Psoas muscle (tissue), 8 donors: ENCODE measurements around the gene WWOX. TPM values are rescaled to one million over a fixed set of nuclear protein-coding genes. Genes with fewer than 3 reads are reported as not detected.

Experiments
- ATAC-seq, 4 donors: fragments of 200-7000 bp; cut with Tn5 transposase; one replicate each; pipeline ENCODE4 v1.9.1; 2020; ENCODE audit warnings: moderate library complexity in 3 of 4, mild to moderate bottlenecking in 2 of 4
- DNase-seq, 2 donors: peaks; one replicate each; pipeline ENCODE4 v3.0.0-alpha.2; 2020
- H3K27ac ChIP-seq: fragments of 200-600 bp; one replicate; pipeline ENCODE4 v1.8.0; 2022
- H3K27me3 ChIP-seq, 3 donors: fragments of 200-600 bp in 1 of 3; one replicate each; pipeline versions ENCODE4 v1.6.1 to v1.8.0; 2013 to 2022; ENCODE audit warnings: low read length in 2 of 3, mild to moderate bottlenecking in 2 of 3, moderate library complexity in 1 of 3; ENCODE audit not compliant: insufficient read depth in 3 of 3
- H3K36me3 ChIP-seq, 2 donors: fragments of 200-600 bp in 1 of 2; one replicate each; pipeline versions ENCODE4 v1.6.1 to v1.8.0; 2013 to 2022; ENCODE audit warnings: low read depth in 1 of 2, mild to moderate bottlenecking in 1 of 2, moderate library complexity in 1 of 2; ENCODE audit not compliant: insufficient read depth in 1 of 2
- H3K4me1 ChIP-seq: fragments of 200-600 bp; one replicate; pipeline ENCODE4 v1.8.0; 2022
- H3K4me3 ChIP-seq: fragments of 200-600 bp; one replicate; pipeline ENCODE4 v1.8.0; 2022; ENCODE audit warnings: mild to moderate bottlenecking
- H3K9me3 ChIP-seq: fragments of 200-600 bp; one replicate; pipeline ENCODE4 v1.8.0; 2022
- CTCF ChIP-seq: fragments of 200-600 bp; IDR thresholded peaks from one replicate; pipeline ENCODE4 v1.8.0; 2022; ENCODE audit warnings: antibody characterized with exemption
- WGBS, 3 donors: extraction: QIAGEN DNeasy Blood & Tissue Kit; methylation state at CpG; one replicate each; pipeline versions ENCODE4 v1.1.6 to v1.1.7; 2013; 5-methylcytosine and 5-hydroxymethylcytosine counted together
- intact Hi-C, 2 donors: fragments of 100-400 bp; cut with DNase I; formaldehyde crosslinking; loops; one replicate each; pipeline versions ENCODE4 v1.11.0 to v1.14.2; 2022
- polyA plus RNA-seq, 3 donors: library from polyadenylated mRNA; stranded (reverse); fragments of 200-250 nt; gene quantifications; one replicate each; pipeline ENCODE4 v1.2.3, GENCODE V29; 2013
- total RNA-seq, 4 donors: library from RNA; stranded (reverse); fragmentation: NEBNext Ultra II Directional in 2 of 4; extraction: Animal tissue kit (Norgen Biotek cat#: 25700) in 2 of 4; gene quantifications; one replicate each; pipeline versions ENCODE4 v1.2.1 to v1.2.4, GENCODE V29; 2021 to 2023
- donor health status: healthy with polysubstance abuse.
- donor health status: DM: no; HTN: no; CAD: no; lungs with moderate emphysema.
- donor health status: Bipolar disorder and iron deficiency.
- donor health status: healthy.
- donor health status: DM: yes; HTN: yes; CAD: no.
- donor health status: DM: no; HTN: no; CAD: no.
- donor health status: DM: no; HTN: no; CAD: no.
- donor health status: DM: yes; HTN: yes; CAD: no.

Gene WWOX
- total and polyA plus RNA-seq, 7 donors: 3.1 to 6.6 (median 5.0) TPM

DNA sequence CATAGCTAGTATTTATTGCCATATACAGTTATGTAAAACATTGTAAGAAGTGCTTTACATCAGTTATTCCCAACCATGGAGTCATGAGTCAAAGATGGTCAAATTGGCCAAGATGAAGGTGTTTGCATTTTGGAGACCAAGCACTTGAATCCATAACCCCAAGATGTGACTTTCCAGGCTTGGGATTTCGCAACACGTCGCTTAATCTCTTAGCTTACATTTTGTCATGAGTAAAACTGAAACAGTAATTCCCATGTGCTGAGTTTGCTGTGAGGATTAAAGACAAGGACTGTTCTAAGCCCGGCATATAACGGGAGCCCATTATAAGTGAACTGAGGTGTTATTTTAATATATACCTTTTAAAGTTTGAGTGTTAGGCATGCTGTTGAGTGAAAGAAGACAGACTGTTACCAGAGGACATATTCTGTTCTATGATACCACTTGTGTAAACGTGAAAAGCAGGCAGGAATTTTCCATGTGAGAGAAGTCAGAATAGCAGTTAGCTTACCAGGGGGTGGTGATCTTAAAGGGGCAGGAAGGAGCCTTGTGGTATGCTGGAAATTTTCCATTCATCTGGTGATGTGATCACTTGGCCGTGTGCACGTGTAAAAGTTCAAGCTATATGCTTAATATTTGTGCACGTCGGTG, 484.9 kb downstream of the WWOX start:
- H3K27ac ChIP-seq: no peak overlapping the region
- no peak for TF ChIP-seq CTCF
- H3K4me3 ChIP-seq: no peak overlapping the region
- no peaks in the 10 kb centered on the region for H3K36me3 ChIP-seq
- H3K4me1 ChIP-seq: no peaks in the 10 kb centered on the region
- 75 to 81% (median 79%) methylated on average over 10 of the region's 10 CpGs for WGBS, 3 donors
- no peak for DNase-seq
- H3K9me3 ChIP-seq: no peaks in the 10 kb centered on the region
- H3K27me3 ChIP-seq: no peaks in the 10 kb centered on the region
- intact Hi-C loops: no loop called here
- ATAC-seq: no peak

GRCh38 chr16:78584991-78585390, 485.5 kb downstream of the WWOX start:
- H3K9me3 ChIP-seq: no peaks in the 10 kb centered on the region
- DNase-seq: no peak
- no peak for ATAC-seq
- intact Hi-C loops: no loop called here
- TF ChIP-seq CTCF: no peak
- no peaks in the 10 kb centered on the region for H3K27me3 ChIP-seq
- no peak overlapping the region for H3K27ac ChIP-seq
- no peaks in the 10 kb centered on the region for H3K4me1 ChIP-seq
- WGBS, 3 donors: 83 to 90% (median 89%) methylated on average over 8 of the region's 8 CpGs
- H3K36me3 ChIP-seq: no peaks in the 10 kb centered on the region
- H3K4me3 ChIP-seq: no peak overlapping the region

DNA sequence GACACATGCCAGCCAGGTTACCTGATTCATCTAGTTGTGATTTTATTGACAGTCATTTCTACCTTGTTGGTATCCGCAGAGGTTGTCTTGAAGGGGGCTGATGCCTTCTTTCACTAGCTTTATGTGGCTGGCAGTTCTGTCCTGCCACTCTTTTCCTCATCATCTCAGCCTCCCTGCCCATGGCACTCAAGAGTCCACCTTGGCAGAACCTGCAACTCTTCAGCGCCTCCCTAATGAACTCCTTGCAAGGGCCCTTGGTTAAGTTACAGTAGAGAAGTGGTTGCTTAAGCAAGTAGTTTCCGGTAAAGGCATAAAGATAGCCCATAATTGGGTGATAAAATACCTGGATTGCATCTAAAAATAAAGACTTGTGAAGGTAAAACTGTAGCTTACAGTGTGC, 489.9 kb downstream of the WWOX start:
- intact Hi-C loops: no loop called here
- H3K4me3 ChIP-seq: no peak overlapping the region
- H3K36me3 ChIP-seq: no peaks in the 10 kb centered on the region
- H3K27me3 ChIP-seq: no peaks in the 10 kb centered on the region
- DNase-seq (no peak), ATAC-seq (no peak)
- H3K9me3 ChIP-seq: no peaks in the 10 kb centered on the region
- peaks cover 12% of the 10 kb centered on the region for H3K4me1 ChIP-seq
- H3K27ac ChIP-seq: no peak overlapping the region
- no peak for TF ChIP-seq CTCF
- 94 to 97% (median 96%) methylated on average over 3 of the region's 3 CpGs for WGBS, 3 donors

GRCh38 chr16:78591682-78592103, 492.2 kb downstream of the WWOX start:
- TF ChIP-seq CTCF: no peak
- Histone ChIP-seq H3K36me3 (no peaks in the 10 kb centered on the region), H3K27ac (no peak overlapping the region), H3K27me3 (no peaks in the 10 kb centered on the region), H3K9me3 (no peaks in the 10 kb centered on the region), H3K4me1 (peaks cover 12% of the 10 kb centered on the region), H3K4me3 (no peak overlapping the region)
- DNase-seq (no peak), ATAC-seq (no peak)
- WGBS, 3 donors: 90 to 96% (median 91%) methylated on average over 5 of the region's 5 CpGs
- intact Hi-C loops: no loop called here

GRCh38 chr16:78592111-78592510, 492.7 kb downstream of the WWOX start:
- DNase-seq (no peak), ATAC-seq (no peak)
- intact Hi-C loops: no loop called here
- no peak for TF ChIP-seq CTCF
- H3K27me3 ChIP-seq: no peaks in the 10 kb centered on the region
- H3K27ac ChIP-seq: no peak overlapping the region
- no peaks in the 10 kb centered on the region for H3K9me3 ChIP-seq
- no peak overlapping the region for H3K4me3 ChIP-seq
- H3K36me3 ChIP-seq: no peaks in the 10 kb centered on the region
- peaks cover 12% of the 10 kb centered on the region for H3K4me1 ChIP-seq
- 55 to 76% (median 61%) methylated on average over 3 of the region's 3 CpGs for WGBS, 3 donors
